SJSA1 (cell line): ENCODE measurements around the gene CBX8. TPM values are rescaled to one million over a fixed set of nuclear protein-coding genes. Genes with fewer than 3 reads are reported as not detected.

Source experiments
- DNase-seq, 2 experiments: peaks; one replicate each; pipeline ENCODE4 v3.0.0-alpha.2; 2015 to 2020; ENCODE audit warnings: low spot score in 2 of 2, low read depth in 1 of 2
- H3K27ac ChIP-seq: fragments of 250-450 bp; sonication (Bioruptor Pico); 2 replicates; pipeline ENCODE4 v1.5.1; 2020; ENCODE audit warnings: mild to moderate bottlenecking, moderate library complexity
- H3K27me3 ChIP-seq: fragments of 250-450 bp; sonication (Bioruptor Pico); replicated peaks from 2 replicates; pipeline ENCODE4 v1.5.1; 2020; ENCODE audit warnings: mild to moderate bottlenecking, moderate library complexity
- H3K36me3 ChIP-seq: fragments of 250-450 bp; sonication (Bioruptor Pico); 2 replicates; pipeline ENCODE4 v1.5.1; 2020; ENCODE audit warnings: mild to moderate bottlenecking
- H3K4me1 ChIP-seq: fragments of 250-450 bp; sonication (Bioruptor Pico); replicated peaks from 2 replicates; pipeline ENCODE4 v1.6.1; 2021; ENCODE audit warnings: mild to moderate bottlenecking
- H3K4me3 ChIP-seq: fragments of 250-450 bp; sonication (Bioruptor Pico); 2 replicates; pipeline ENCODE4 v1.5.1; 2020; ENCODE audit warnings: mild to moderate bottlenecking
- H3K9me3 ChIP-seq: fragments of 250-450 bp; sonication (Bioruptor Pico); replicated peaks from 2 replicates; pipeline ENCODE4 v1.5.1; 2020; ENCODE audit warnings: mild to moderate bottlenecking
- total RNA-seq: library from RNA; depleted of rRNA; stranded (reverse); fragments of >200 nt; shearing (Covaris generic); gene quantifications from 2 replicates; pipeline ENCODE4 v1.2.3, GENCODE V29; 2014

CBX8 gene
- total RNA-seq, 1 experiment from 2014 or later: 21.0 TPM

- no peaks in the 10 kb centered on the region for H3K27me3 ChIP-seq
- peaks cover 29% of the 10 kb centered on the region for H3K36me3 ChIP-seq
- H3K9me3 ChIP-seq: no peaks in the 10 kb centered on the region
These were observed 12.4 kb downstream of the CBX8 start for GRCh38 chr17:79784353-79785016.

GRCh38 chr17:79783891-79784290 lies 13.0 kb downstream of the CBX8 start:
- no peak overlapping the region for H3K27ac ChIP-seq
- H3K36me3 ChIP-seq: peaks cover 35% of the 10 kb centered on the region
- H3K4me3 ChIP-seq: no peak overlapping the region
- H3K9me3 ChIP-seq: no peaks in the 10 kb centered on the region
- DNase-seq: no peak
- H3K27me3 ChIP-seq: no peaks in the 10 kb centered on the region
- peaks cover 4% of the 10 kb centered on the region for H3K4me1 ChIP-seq

More at GRCh38 chr17:79784353-79785016, 12.4 kb downstream of the CBX8 start:
- Histone ChIP-seq H3K4me3 (no peak overlapping the region), H3K4me1 (no peaks in the 10 kb centered on the region), H3K27ac (no peak overlapping the region)
- DNase-seq: no peak

GRCh38 chr17:79781736-79782575 lies 14.9 kb downstream of the CBX8 start:
- Histone ChIP-seq H3K27me3 (peaks cover 6% of the 10 kb centered on the region), H3K9me3 (no peaks in the 10 kb centered on the region), H3K36me3 (peaks cover 37% of the 10 kb centered on the region), H3K4me1 (peaks cover 16% of the 10 kb centered on the region), H3K27ac (no peak overlapping the region), H3K4me3 (no peak overlapping the region)
- DNase-seq: no peak

GRCh38 chr17:79781012-79781650 lies 15.7 kb downstream of the CBX8 start:
- DNase-seq: no peak
- no peak overlapping the region for H3K27ac ChIP-seq
- H3K27me3 ChIP-seq: peaks cover 15% of the 10 kb centered on the region
- H3K4me1 ChIP-seq: peaks cover 16% of the 10 kb centered on the region
- H3K36me3 ChIP-seq: peaks cover 37% of the 10 kb centered on the region
- H3K4me3 ChIP-seq: no peak overlapping the region
- H3K9me3 ChIP-seq: no peaks in the 10 kb centered on the region

- no peak for DNase-seq
These were observed 17.1 kb downstream of the CBX8 start for GRCh38 chr17:79779661-79780365.

GRCh38 chr17:79779084-79779529 lies 17.8 kb downstream of the CBX8 start:
- H3K36me3 ChIP-seq: peaks cover 25% of the 10 kb centered on the region
- DNase-seq: no peak

More at GRCh38 chr17:79779661-79780365, 17.1 kb downstream of the CBX8 start:
- Histone ChIP-seq H3K27me3 (peaks cover 26% of the 10 kb centered on the region), H3K4me1 (peaks cover 16% of the 10 kb centered on the region), H3K4me3 (no peak overlapping the region), H3K9me3 (no peaks in the 10 kb centered on the region), H3K27ac (no peak overlapping the region), H3K36me3 (peaks cover 32% of the 10 kb centered on the region)

GRCh38 chr17:79778504-79779083 lies 18.3 kb downstream of the CBX8 start:
- DNase-seq: peak in 1 of 2 experiments; percentile 39

More at GRCh38 chr17:79779084-79779529, 17.8 kb downstream of the CBX8 start:
- Histone ChIP-seq H3K27me3 (peaks cover 33% of the 10 kb centered on the region), H3K9me3 (no peaks in the 10 kb centered on the region), H3K4me1 (peaks cover 16% of the 10 kb centered on the region), H3K27ac (no peak overlapping the region), H3K4me3 (peak overlapping the region; percentile 93)

GRCh38 chr17:79777894-79778503 lies 18.9 kb downstream of the CBX8 start, which contains the start of gene CBX2:
Gene CBX2 (plus strand): TSS chr17:79778148. CDS start chr17:79778236, 88 bp downstream.
- H3K27me3 ChIP-seq: peaks cover 45% of the 10 kb centered on the region
- H3K9me3 ChIP-seq: no peaks in the 10 kb centered on the region
- peaks cover 18% of the 10 kb centered on the region for H3K36me3 ChIP-seq
- H3K27ac ChIP-seq: no peak within 1 kb of the TSS
- peaks cover 16% of the 10 kb centered on the region for H3K4me1 ChIP-seq
- peak within 1 kb of the TSS; percentile 93 for H3K4me3 ChIP-seq
- DNase-seq: peak; percentile 57 to 84

More at GRCh38 chr17:79778504-79779083, 18.3 kb downstream of the CBX8 start:
- peaks cover 39% of the 10 kb centered on the region for H3K27me3 ChIP-seq
- peaks cover 16% of the 10 kb centered on the region for H3K4me1 ChIP-seq
- H3K9me3 ChIP-seq: no peaks in the 10 kb centered on the region
- H3K36me3 ChIP-seq: peaks cover 20% of the 10 kb centered on the region
- H3K4me3 ChIP-seq: peak overlapping the region; percentile 93
- no peak overlapping the region for H3K27ac ChIP-seq

- Histone ChIP-seq H3K27ac (no peak overlapping the region), H3K27me3 (peaks cover 51% of the 10 kb centered on the region), H3K9me3 (no peaks in the 10 kb centered on the region), H3K36me3 (peaks cover 13% of the 10 kb centered on the region), H3K4me3 (peak overlapping the region; percentile 42), H3K4me1 (peaks cover 16% of the 10 kb centered on the region)
- peak; percentile 70 to 81 for DNase-seq
These were observed 19.6 kb downstream of the CBX8 start for GRCh38 chr17:79777120-79777893.

GRCh38 chr17:79776376-79777119 lies 20.3 kb downstream of the CBX8 start:
- Histone ChIP-seq H3K4me3 (no peak overlapping the region), H3K27ac (no peak overlapping the region), H3K36me3 (peaks cover 10% of the 10 kb centered on the region), H3K4me1 (peaks cover 16% of the 10 kb centered on the region), H3K27me3 (peaks cover 59% of the 10 kb centered on the region), H3K9me3 (no peaks in the 10 kb centered on the region)
- peak in 1 of 2 experiments; percentile 31 for DNase-seq

- Histone ChIP-seq H3K27me3 (peaks cover 59% of the 10 kb centered on the region), H3K4me1 (peaks cover 16% of the 10 kb centered on the region)
- no peak for DNase-seq
These were observed 21.2 kb downstream of the CBX8 start for GRCh38 chr17:79775632-79776031.

More at GRCh38 chr17:79775632-79776031, 21.2 kb downstream of the CBX8 start:
- peaks cover 10% of the 10 kb centered on the region for H3K36me3 ChIP-seq
- H3K9me3 ChIP-seq: no peaks in the 10 kb centered on the region
- no peak overlapping the region for H3K27ac ChIP-seq
- H3K4me3 ChIP-seq: no peak overlapping the region
